Vagina (tissue), 2 donors: ENCODE results near the gene RPTOR.

Experiments
- POLR2A ChIP-seq, 2 donors: fragments of 450-650 bp; IDR thresholded peaks; one replicate each; pipeline ENCODE4 v1.6.1; 2017; ENCODE audit warnings: antibody characterized with exemption in 2 of 2, mild to moderate bottlenecking in 2 of 2, moderate library complexity in 2 of 2
- POLR2AphosphoS5 ChIP-seq, 2 donors: sonication (generic); formaldehyde crosslinking; IDR thresholded peaks; one replicate each; pipeline ENCODE4 v1.9.0; 2017; ENCODE audit warnings: antibody characterized with exemption in 2 of 2, mild to moderate bottlenecking in 2 of 2, low read depth in 1 of 2; ENCODE audit not compliant: insufficient read depth in 1 of 2
- TF ChIP-seq, protein P1 (sequence below), 3 experiments: fragments of 450-650 bp in 2 of 3; fragments of 200-600 bp in 1 of 3; sonication (generic) in 1 of 3; IDR thresholded peaks; one replicate each; pipeline ENCODE4 v1.5.1; 2017 to 2019; ENCODE audit warnings: antibody characterized with exemption in 3 of 3, mild to moderate bottlenecking in 2 of 3, moderate library complexity in 2 of 3

- TF ChIP-seq, protein P1, sequence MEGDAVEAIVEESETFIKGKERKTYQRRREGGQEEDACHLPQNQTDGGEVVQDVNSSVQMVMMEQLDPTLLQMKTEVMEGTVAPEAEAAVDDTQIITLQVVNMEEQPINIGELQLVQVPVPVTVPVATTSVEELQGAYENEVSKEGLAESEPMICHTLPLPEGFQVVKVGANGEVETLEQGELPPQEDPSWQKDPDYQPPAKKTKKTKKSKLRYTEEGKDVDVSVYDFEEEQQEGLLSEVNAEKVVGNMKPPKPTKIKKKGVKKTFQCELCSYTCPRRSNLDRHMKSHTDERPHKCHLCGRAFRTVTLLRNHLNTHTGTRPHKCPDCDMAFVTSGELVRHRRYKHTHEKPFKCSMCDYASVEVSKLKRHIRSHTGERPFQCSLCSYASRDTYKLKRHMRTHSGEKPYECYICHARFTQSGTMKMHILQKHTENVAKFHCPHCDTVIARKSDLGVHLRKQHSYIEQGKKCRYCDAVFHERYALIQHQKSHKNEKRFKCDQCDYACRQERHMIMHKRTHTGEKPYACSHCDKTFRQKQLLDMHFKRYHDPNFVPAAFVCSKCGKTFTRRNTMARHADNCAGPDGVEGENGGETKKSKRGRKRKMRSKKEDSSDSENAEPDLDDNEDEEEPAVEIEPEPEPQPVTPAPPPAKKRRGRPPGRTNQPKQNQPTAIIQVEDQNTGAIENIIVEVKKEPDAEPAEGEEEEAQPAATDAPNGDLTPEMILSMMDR (IDR thresholded peaks at IDR 0.05) = no peak
- TF ChIP-seq POLR2AphosphoS5 (IDR thresholded peaks at IDR 0.05; ENCODE audit: insufficient read depth in 1 of 2, low read depth in 1 of 2) (no peak), POLR2A (IDR thresholded peaks at IDR 0.05) (no peak)
These were observed 367.8 kb downstream of the RPTOR start for GRCh38 chr17:80912476-80912875.
